ENCODE measurements around the gene ALDH4A1. TPM values are rescaled to one million over a fixed set of nuclear protein-coding genes. Genes with fewer than 3 reads are reported as not detected.

The ALDH4A1 gene
- total and polyA plus RNA-seq, 10 of the 15 experiments (the other 5 are each of a cell fraction or from before 2014, with no cell fraction given), result 0.06 to 25.5 (median 13.0) TPM

GRCh38 chr1:18884727-18885126 lies 17.6 kb downstream of the ALDH4A1 start:
- RAD21 ChIA-PET (ENCODE audit: unreplicated experiment), result interaction anchor here (0.6 to 1.6 kb wide), 8 partner anchors 18 to 229 kb away, joined by 3 to 9 read pairs (median 6); partner anchors contain the start of gene ALDH4A1
- H3K9me3 ChIP-seq (replicated peaks; ENCODE audit: control insufficient read depth, insufficient read depth, low read length), result no peaks in the 10 kb centered on the region
- POLR2A ChIA-PET, result no interaction called here
- peaks cover 0 to 2% of the 10 kb centered on the region in 2 experiments; a peak in 2 of 4 replicates for H3K36me3 ChIP-seq (ENCODE audit: control insufficient read depth in 2 of 2, insufficient read depth in 2 of 2, low read length in 1 of 2)
- DNase-seq (ENCODE audit: low read depth, low spot score) (no peak), FAIRE-seq (no peak), ATAC-seq (no peak)
- 42% methylated on average over 6 of the region's 6 CpGs for WGBS (ENCODE audit: insufficient coverage, insufficient replicate concordance, low lambda C conversion rate, missing lambda C conversion rate)
- intact Hi-C loops (cut with micrococcal nuclease; ENCODE audit: unreplicated experiment), result loop anchor here (2.0 kb wide), 1 partner anchor 356 kb away; no protein-coding TSS in a partner anchor
- in situ Hi-C loops (cut with MboI), result no loop called here
- H3K27ac ChIP-seq (ENCODE audit: control insufficient read depth, insufficient read depth), result no peak overlapping the region
- H3K27me3 ChIP-seq (replicated peaks in 1 of 2; ENCODE audit: control insufficient read depth in 2 of 2, insufficient read depth in 2 of 2, low read length in 1 of 2), result no peaks in the 10 kb centered on the region
- no peaks in the 10 kb centered on the region for H4K20me1 ChIP-seq (ENCODE audit: control insufficient read depth, insufficient read depth)
- H3K4me2 ChIP-seq (ENCODE audit: control insufficient read depth, insufficient read depth), result no peak overlapping the region
- no peaks in the 10 kb centered on the region for H3K79me2 ChIP-seq (ENCODE audit: control insufficient read depth, insufficient read depth, low read length)
- CTCF ChIA-PET, result interaction anchor here (0.8 to 3.4 kb wide), 32 partner anchors 9 to 766 kb away, joined by 3 to 23 read pairs (median 4); partner anchors contain the start of gene ALDH4A1
- H3K4me3 ChIP-seq, result no peak overlapping the region
- SMC1A ChIA-PET (ENCODE audit: uncharacterized antibody, unreplicated experiment), result interaction anchor here (1.0 to 1.8 kb wide), 7 partner anchors 15 to 244 kb away, joined by 3 to 7 read pairs (median 4); no protein-coding TSS in a partner anchor
- no peak overlapping the region for H2AFZ ChIP-seq (ENCODE audit: control insufficient read depth, low read depth, low read length)
- no peak overlapping the region for H3K9ac ChIP-seq (ENCODE audit: control insufficient read depth, insufficient read depth, low read length)
- no TSS peak for BruUV-seq (replicated peaks)
- H3K4me1 ChIP-seq (ENCODE audit: control insufficient read depth, insufficient read depth, low read length), result no peaks in the 10 kb centered on the region
- no peak for TF ChIP-seq E4F1 (IDR thresholded peaks at IDR 0.05; ENCODE audit: borderline replicate concordance, partially characterized antibody)
- TF ChIP-seq JUNB (IDR thresholded peaks at IDR 0.05), result no peak
- no peak for TF ChIP-seq NR2C2 (IDR thresholded peaks at IDR 0.05; ENCODE audit: borderline replicate concordance, control insufficient read depth, insufficient read length, low read depth)
- no peak for TF ChIP-seq CBX3 (IDR thresholded peaks at IDR 0.05; ENCODE audit: borderline replicate concordance, low read depth)
- TF ChIP-seq RBBP5 (conservative IDR thresholded peaks at IDR 0.05), result no peak
- TF ChIP-seq MTA2 (IDR thresholded peaks at IDR 0.05; ENCODE audit: low read depth), result no peak
- TF ChIP-seq, protein P1, sequence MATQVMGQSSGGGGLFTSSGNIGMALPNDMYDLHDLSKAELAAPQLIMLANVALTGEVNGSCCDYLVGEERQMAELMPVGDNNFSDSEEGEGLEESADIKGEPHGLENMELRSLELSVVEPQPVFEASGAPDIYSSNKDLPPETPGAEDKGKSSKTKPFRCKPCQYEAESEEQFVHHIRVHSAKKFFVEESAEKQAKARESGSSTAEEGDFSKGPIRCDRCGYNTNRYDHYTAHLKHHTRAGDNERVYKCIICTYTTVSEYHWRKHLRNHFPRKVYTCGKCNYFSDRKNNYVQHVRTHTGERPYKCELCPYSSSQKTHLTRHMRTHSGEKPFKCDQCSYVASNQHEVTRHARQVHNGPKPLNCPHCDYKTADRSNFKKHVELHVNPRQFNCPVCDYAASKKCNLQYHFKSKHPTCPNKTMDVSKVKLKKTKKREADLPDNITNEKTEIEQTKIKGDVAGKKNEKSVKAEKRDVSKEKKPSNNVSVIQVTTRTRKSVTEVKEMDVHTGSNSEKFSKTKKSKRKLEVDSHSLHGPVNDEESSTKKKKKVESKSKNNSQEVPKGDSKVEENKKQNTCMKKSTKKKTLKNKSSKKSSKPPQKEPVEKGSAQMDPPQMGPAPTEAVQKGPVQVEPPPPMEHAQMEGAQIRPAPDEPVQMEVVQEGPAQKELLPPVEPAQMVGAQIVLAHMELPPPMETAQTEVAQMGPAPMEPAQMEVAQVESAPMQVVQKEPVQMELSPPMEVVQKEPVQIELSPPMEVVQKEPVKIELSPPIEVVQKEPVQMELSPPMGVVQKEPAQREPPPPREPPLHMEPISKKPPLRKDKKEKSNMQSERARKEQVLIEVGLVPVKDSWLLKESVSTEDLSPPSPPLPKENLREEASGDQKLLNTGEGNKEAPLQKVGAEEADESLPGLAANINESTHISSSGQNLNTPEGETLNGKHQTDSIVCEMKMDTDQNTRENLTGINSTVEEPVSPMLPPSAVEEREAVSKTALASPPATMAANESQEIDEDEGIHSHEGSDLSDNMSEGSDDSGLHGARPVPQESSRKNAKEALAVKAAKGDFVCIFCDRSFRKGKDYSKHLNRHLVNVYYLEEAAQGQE (IDR thresholded peaks at IDR 0.05; ENCODE audit: low read depth, low read length), result no peak
- TF ChIP-seq NFIC (IDR thresholded peaks at IDR 0.05; ENCODE audit: low read depth, low read length), result no peak
- TF ChIP-seq CREM (IDR thresholded peaks at IDR 0.05; ENCODE audit: low read depth), result no peak
- TF ChIP-seq, protein P2, sequence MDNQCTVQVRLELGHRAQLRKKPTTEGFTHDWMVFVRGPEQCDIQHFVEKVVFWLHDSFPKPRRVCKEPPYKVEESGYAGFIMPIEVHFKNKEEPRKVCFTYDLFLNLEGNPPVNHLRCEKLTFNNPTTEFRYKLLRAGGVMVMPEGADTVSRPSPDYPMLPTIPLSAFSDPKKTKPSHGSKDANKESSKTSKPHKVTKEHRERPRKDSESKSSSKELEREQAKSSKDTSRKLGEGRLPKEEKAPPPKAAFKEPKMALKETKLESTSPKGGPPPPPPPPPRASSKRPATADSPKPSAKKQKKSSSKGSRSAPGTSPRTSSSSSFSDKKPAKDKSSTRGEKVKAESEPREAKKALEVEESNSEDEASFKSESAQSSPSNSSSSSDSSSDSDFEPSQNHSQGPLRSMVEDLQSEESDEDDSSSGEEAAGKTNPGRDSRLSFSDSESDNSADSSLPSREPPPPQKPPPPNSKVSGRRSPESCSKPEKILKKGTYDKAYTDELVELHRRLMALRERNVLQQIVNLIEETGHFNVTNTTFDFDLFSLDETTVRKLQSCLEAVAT (IDR thresholded peaks at IDR 0.05), result no peak
- no peak for TF ChIP-seq FOXM1 (IDR thresholded peaks at IDR 0.05; ENCODE audit: low read depth, low read length)
- TF ChIP-seq SMARCA5 (IDR thresholded peaks at IDR 0.05), result no peak
- TF ChIP-seq MYC (IDR thresholded peaks at IDR 0.05; ENCODE audit: insufficient read depth, insufficient read length, insufficient replicate concordance, low read length, severe bottlenecking), result no peak
